ENCODE measurements around the gene MYO1E. TPM values are rescaled to one million over a fixed set of nuclear protein-coding genes. Genes with fewer than 3 reads are reported as not detected.
A peak's percentile ranks its signal among the peaks of the same experiment; 100 is the strongest.
"Not testable (repeated sequence)": the region's sequence is repeated elsewhere in the genome, so short reads cannot be mapped to it uniquely, and the experiment has no call there.

Gene MYO1E
- total RNA-seq, 1 donor from 2014 or later = 190 TPM

GRCh38 chr15:59394166-59394661, 21.5 kb upstream of the MYO1E start:
- DNase-seq (ENCODE audit: low read depth) = no peak
- Histone ChIP-seq H3K27me3 (ENCODE audit: control insufficient read depth, insufficient read depth, low read length) (no peaks in the 10 kb centered on the region), H3K36me3 (ENCODE audit: control insufficient read depth, insufficient read depth, low read length) (no peaks in the 10 kb centered on the region), H3K4me3 (ENCODE audit: low read depth, low read length) (no peak overlapping the region)
- TF ChIP-seq CTCF (IDR thresholded peaks at IDR 0.05; ENCODE audit: insufficient read depth, low read length, poor library complexity, severe bottlenecking) = no peak

- DNase-seq (ENCODE audit: low read depth) = no peak
- TF ChIP-seq CTCF (IDR thresholded peaks at IDR 0.05; ENCODE audit: insufficient read depth, low read length, poor library complexity, severe bottlenecking) = no peak
- no peaks in the 10 kb centered on the region for H3K36me3 ChIP-seq (ENCODE audit: control insufficient read depth, insufficient read depth, low read length)
- no peak overlapping the region for H3K4me3 ChIP-seq (ENCODE audit: low read depth, low read length)
- H3K27me3 ChIP-seq (ENCODE audit: control insufficient read depth, insufficient read depth, low read length) = no peaks in the 10 kb centered on the region
Measured at GRCh38 chr15:59392299-59392698, 19.6 kb upstream of the MYO1E start.

- H3K36me3 ChIP-seq (ENCODE audit: control insufficient read depth, insufficient read depth, low read length) = no peaks in the 10 kb centered on the region
- TF ChIP-seq CTCF (IDR thresholded peaks at IDR 0.05; ENCODE audit: insufficient read depth, low read length, poor library complexity, severe bottlenecking) = no peak
- peak; percentile 39 for DNase-seq (ENCODE audit: low read depth)
- no peak overlapping the region for H3K4me3 ChIP-seq (ENCODE audit: low read depth, low read length)
- no peaks in the 10 kb centered on the region for H3K27me3 ChIP-seq (ENCODE audit: control insufficient read depth, insufficient read depth, low read length)
Measured at GRCh38 chr15:59388670-59389069, 16.0 kb upstream of the MYO1E start.

GRCh38 chr15:59387196-59387878, 14.7 kb upstream of the MYO1E start:
- H3K36me3 ChIP-seq (ENCODE audit: control insufficient read depth, insufficient read depth, low read length); H3K27me3 ChIP-seq (ENCODE audit: control insufficient read depth, insufficient read depth, low read length); H3K4me3 ChIP-seq (ENCODE audit: low read depth, low read length); DNase-seq (ENCODE audit: low read depth): not testable (repeated sequence)

GRCh38 chr15:59385171-59385570, 12.5 kb upstream of the MYO1E start:
- H3K27me3 ChIP-seq (ENCODE audit: control insufficient read depth, insufficient read depth, low read length) = no peaks in the 10 kb centered on the region
- no peak for DNase-seq (ENCODE audit: low read depth)
- H3K4me3 ChIP-seq (ENCODE audit: low read depth, low read length) = no peak overlapping the region
- H3K36me3 ChIP-seq (ENCODE audit: control insufficient read depth, insufficient read depth, low read length) = no peaks in the 10 kb centered on the region
- TF ChIP-seq CTCF (IDR thresholded peaks at IDR 0.05; ENCODE audit: insufficient read depth, low read length, poor library complexity, severe bottlenecking) = no peak

GRCh38 chr15:59384507-59384906, 11.8 kb upstream of the MYO1E start:
- DNase-seq (ENCODE audit: low read depth) = no peak
- H3K27me3 ChIP-seq (ENCODE audit: control insufficient read depth, insufficient read depth, low read length) = no peaks in the 10 kb centered on the region
- no peak for TF ChIP-seq CTCF (IDR thresholded peaks at IDR 0.05; ENCODE audit: insufficient read depth, low read length, poor library complexity, severe bottlenecking)

More at GRCh38 chr15:59384507-59384906, 11.8 kb upstream of the MYO1E start:
- Histone ChIP-seq H3K4me3 (ENCODE audit: low read depth, low read length) (no peak overlapping the region), H3K36me3 (ENCODE audit: control insufficient read depth, insufficient read depth, low read length) (no peaks in the 10 kb centered on the region)
